PC-9 (cell line): Measurements from ENCODE around the gene ALPP.

Source experiments
- EZH2 ChIP-seq: fragments of 200-600 bp; sonication (generic); IDR thresholded peaks from 2 replicates; pipeline ENCODE4 v1.8.0; 2017; ENCODE audit warnings: antibody characterized with exemption, low read depth
- TF ChIP-seq, protein P1 (sequence below): fragments of 200-600 bp; sonication (generic); conservative IDR thresholded peaks from 2 replicates; pipeline ENCODE4 v1.6.1; 2017; ENCODE audit warnings: mixed run types, antibody characterized with exemption, mild to moderate bottlenecking, moderate library complexity

DNA sequence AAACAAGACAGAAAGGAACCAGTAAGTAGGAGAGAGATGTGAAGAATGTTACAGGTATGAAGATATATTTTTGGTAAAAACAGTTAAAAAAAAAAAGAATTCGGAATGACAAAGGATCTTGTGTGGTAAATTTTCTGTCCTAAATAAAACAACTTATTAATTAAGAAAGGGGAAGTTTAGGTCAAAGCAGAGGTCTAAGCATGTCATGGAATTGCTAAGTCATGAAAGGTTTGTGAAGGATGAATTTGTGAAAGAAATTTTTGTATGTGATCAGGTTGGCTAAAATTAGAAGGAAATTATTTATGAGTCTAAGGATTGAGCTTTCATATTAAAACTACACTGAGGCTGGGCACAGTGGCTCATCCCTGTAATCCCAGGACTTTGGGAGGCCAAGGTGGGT, 17.0 kb downstream of the ALPP start:
- TF ChIP-seq, protein P1, sequence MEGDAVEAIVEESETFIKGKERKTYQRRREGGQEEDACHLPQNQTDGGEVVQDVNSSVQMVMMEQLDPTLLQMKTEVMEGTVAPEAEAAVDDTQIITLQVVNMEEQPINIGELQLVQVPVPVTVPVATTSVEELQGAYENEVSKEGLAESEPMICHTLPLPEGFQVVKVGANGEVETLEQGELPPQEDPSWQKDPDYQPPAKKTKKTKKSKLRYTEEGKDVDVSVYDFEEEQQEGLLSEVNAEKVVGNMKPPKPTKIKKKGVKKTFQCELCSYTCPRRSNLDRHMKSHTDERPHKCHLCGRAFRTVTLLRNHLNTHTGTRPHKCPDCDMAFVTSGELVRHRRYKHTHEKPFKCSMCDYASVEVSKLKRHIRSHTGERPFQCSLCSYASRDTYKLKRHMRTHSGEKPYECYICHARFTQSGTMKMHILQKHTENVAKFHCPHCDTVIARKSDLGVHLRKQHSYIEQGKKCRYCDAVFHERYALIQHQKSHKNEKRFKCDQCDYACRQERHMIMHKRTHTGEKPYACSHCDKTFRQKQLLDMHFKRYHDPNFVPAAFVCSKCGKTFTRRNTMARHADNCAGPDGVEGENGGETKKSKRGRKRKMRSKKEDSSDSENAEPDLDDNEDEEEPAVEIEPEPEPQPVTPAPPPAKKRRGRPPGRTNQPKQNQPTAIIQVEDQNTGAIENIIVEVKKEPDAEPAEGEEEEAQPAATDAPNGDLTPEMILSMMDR = no peak
- no peak for TF ChIP-seq EZH2
